ENCODE data around the gene DNAJC12.
"Not testable (repeated sequence)": the region's sequence is repeated elsewhere in the genome, so short reads cannot be mapped to it uniquely, and the experiment has no call there.

The DNAJC12 gene

DNA sequence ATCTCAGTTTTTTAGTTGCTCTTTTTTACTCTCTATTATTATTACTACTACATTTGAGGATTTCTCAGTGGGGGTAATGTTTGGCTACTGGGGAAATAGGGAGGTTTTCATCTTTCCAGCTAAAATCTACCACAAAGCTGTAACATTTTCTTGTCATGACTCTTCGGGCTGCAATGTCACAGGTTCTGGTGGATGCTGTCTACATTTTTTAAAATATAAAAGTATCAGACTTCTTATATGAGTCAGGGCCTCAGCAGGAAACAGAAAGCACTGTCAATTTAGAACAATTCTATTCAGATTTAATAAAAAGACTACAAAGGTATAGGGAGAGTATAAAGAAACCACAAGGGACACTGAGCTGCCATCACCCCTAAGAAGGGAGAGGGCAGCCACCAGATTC lies 61.6 kb downstream of the DNAJC12 start:
- DNase-seq (ENCODE audit: low spot score) = no peak
- Mint-ChIP-seq H3K27me3 (ENCODE audit: low read depth) (no peaks in the 10 kb centered on the region), H3K4me3 (no peak overlapping the region), H3K36me3 (ENCODE audit: low read depth) (peaks cover 3% of the 10 kb centered on the region), H3K9me3 (no peaks in the 10 kb centered on the region), H3K27ac (no peak overlapping the region), H3K4me1 (ENCODE audit: low read depth) (peaks cover 38% of the 10 kb centered on the region)

DNA sequence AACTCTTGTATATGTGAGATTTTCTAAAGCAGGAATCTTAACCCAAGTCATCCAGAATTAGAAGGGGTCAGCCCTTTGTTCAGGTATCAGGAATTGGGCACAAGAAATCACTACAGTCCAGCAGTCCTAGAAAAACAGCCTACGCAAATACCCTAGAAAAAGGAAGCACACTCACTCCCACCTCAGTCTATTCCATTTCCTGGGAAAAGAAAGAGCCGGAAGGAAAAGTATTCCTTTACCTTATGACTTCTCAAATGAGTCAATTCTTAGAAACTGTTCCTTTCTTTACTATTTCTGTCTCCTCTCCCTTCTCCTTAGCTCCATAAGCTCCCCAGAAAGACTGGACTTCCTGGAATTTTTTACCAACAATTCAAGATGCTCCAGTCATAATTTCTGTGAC lies 62.7 kb downstream of the DNAJC12 start:
- DNase-seq (ENCODE audit: low spot score) = no peak
- H3K36me3 Mint-ChIP-seq (ENCODE audit: low read depth) = peaks cover 3% of the 10 kb centered on the region
- no peaks in the 10 kb centered on the region for H3K27me3 Mint-ChIP-seq (ENCODE audit: low read depth)
- H3K4me1 Mint-ChIP-seq (ENCODE audit: low read depth) = peaks cover 39% of the 10 kb centered on the region
- no peak overlapping the region for H3K4me3 Mint-ChIP-seq
- no peak overlapping the region for H3K27ac Mint-ChIP-seq
- no peaks in the 10 kb centered on the region for H3K9me3 Mint-ChIP-seq

DNA sequence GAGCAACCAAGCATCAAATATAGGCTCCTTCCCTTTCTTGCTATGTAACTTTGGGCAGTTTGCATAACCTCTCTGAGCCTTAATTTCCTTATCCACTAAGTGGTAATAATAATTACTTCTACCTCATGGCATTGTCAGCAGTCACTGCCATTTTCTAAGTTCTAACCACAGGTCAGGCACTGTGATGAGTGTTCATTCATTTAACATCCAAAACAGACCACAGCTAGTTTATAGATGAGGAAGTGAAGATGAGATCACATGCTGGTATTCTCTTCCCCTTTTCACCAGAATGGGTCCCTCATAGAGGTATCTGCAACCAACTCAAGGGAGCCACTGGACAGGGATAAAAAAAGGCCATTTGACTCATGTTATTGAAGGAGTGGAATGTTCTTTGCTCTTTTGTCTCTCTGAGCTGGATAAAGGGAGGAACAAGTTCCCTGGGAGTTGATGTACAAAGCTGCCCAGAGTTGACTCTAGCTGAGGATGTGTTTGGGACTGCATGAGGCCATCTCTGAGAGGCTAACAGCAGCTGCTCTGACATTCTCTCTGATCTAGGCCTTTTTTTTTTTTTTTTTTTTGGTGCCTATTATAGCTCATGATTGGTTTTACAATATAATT lies 65.0 kb downstream of the DNAJC12 start:
- Mint-ChIP-seq H3K27ac (peak overlapping the region; percentile 73), H3K36me3 (ENCODE audit: low read depth) (peaks cover 3% of the 10 kb centered on the region), H3K27me3 (ENCODE audit: low read depth) (no peaks in the 10 kb centered on the region), H3K9me3 (no peaks in the 10 kb centered on the region), H3K4me1 (ENCODE audit: low read depth) (peaks cover 35% of the 10 kb centered on the region), H3K4me3 (peak overlapping the region; percentile 16)
- DNase-seq (ENCODE audit: low spot score) = no peak

DNA sequence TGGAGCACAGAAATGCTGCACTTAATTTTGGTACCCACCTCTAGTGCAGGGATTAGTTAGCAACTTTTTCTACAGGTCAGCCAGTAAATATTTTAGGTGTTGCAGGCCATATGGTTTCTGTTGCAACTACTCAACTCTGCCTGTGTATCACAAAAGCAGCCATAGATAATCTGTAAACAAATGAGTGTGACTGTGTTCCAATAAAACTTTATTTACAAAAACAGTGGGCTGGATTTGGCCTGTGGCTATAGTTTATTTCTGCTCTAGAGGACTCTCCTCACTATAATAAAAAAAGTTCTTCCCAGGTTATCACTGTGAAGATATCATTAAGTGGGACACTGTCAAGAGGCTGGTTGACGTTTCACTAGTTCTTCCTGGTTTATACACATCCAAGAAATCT lies 65.8 kb downstream of the DNAJC12 start:
- no peak overlapping the region for H3K4me3 Mint-ChIP-seq
- H3K27ac Mint-ChIP-seq = no peak overlapping the region
- no peaks in the 10 kb centered on the region for H3K27me3 Mint-ChIP-seq (ENCODE audit: low read depth)
- peaks cover 36% of the 10 kb centered on the region for H3K4me1 Mint-ChIP-seq (ENCODE audit: low read depth)
- peaks cover 3% of the 10 kb centered on the region for H3K36me3 Mint-ChIP-seq (ENCODE audit: low read depth)
- H3K9me3 Mint-ChIP-seq = no peaks in the 10 kb centered on the region
- DNase-seq (ENCODE audit: low spot score) = no peak

DNA sequence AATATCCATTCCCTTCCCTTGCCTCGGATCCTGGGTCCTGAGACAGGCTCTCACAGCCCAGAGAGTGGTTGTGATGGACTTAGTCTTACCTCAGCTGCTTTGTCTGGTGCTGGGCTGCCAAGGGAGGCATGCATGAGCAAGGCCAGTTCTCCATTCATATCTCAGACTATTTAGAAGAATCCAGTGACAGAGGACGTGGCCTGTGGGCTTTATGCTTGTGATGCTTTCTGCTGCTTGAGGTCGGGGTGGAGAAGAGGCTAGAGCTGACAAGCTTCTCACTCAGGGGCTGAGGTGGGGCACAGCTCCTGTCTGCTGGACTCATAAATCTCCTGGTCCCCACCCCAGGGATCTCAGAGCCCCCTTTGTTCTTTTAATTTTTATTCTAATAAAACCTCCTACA lies 66.8 kb downstream of the DNAJC12 start:
- Mint-ChIP-seq H3K4me3 (peak overlapping the region; percentile 32), H3K9me3 (no peaks in the 10 kb centered on the region), H3K4me1 (ENCODE audit: low read depth) (peaks cover 35% of the 10 kb centered on the region), H3K27me3 (ENCODE audit: low read depth) (no peaks in the 10 kb centered on the region), H3K36me3 (ENCODE audit: low read depth) (peaks cover 3% of the 10 kb centered on the region), H3K27ac (peak overlapping the region; percentile 82)
- no peak for DNase-seq (ENCODE audit: low spot score)

DNA sequence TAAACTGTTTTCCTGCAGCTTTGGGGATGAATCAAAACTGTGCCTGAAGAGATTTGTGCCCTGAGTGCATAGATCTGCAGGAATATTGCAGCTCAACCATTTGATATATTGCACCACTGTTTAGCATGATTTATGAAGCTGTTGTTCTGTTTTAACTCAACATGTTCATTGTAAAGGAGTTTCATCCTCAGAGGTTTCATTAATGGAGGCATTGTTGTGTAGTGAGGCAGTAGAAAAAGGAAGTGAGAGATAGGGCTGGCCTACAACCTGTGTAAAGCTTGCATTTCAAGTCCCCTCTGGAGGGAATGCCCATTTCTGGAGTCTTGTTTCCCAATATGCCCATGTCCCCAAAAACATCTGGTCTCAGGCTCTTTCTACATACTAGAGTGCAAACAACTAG lies 67.5 kb downstream of the DNAJC12 start:
- no peak overlapping the region for H3K4me3 Mint-ChIP-seq
- H3K27me3 Mint-ChIP-seq (ENCODE audit: low read depth) = no peaks in the 10 kb centered on the region
- H3K27ac Mint-ChIP-seq = no peak overlapping the region
- peaks cover 38% of the 10 kb centered on the region for H3K4me1 Mint-ChIP-seq (ENCODE audit: low read depth)
- no peak for DNase-seq (ENCODE audit: low spot score)
- H3K9me3 Mint-ChIP-seq = no peaks in the 10 kb centered on the region
- H3K36me3 Mint-ChIP-seq (ENCODE audit: low read depth) = peaks cover 3% of the 10 kb centered on the region

DNA sequence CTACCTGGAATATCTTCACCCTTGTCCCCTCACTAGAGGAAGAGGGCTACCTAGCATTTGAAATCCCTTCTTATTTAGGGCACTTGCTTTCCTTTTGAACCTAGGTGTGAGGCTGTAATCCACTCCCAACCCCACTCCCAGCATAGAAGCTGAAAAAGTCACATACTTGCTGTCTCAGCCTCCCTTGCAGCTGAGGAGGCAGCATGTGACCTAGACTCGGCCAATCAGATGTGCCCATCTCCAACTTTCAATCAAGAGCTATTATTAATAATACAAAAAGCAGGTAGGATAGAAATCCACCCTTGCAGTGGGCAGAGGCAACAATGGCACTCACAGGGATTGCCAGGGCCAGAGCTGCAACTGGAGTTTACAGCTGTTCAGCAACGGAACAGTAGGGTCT lies 70.7 kb downstream of the DNAJC12 start:
- no peak for DNase-seq (ENCODE audit: low spot score)
- H3K4me3 Mint-ChIP-seq = no peak overlapping the region
- no peak overlapping the region for H3K27ac Mint-ChIP-seq
- H3K9me3 Mint-ChIP-seq = no peaks in the 10 kb centered on the region
- no peaks in the 10 kb centered on the region for H3K36me3 Mint-ChIP-seq (ENCODE audit: low read depth)
- H3K4me1 Mint-ChIP-seq (ENCODE audit: low read depth) = peaks cover 35% of the 10 kb centered on the region
- peaks cover 5% of the 10 kb centered on the region for H3K27me3 Mint-ChIP-seq (ENCODE audit: low read depth)

DNA sequence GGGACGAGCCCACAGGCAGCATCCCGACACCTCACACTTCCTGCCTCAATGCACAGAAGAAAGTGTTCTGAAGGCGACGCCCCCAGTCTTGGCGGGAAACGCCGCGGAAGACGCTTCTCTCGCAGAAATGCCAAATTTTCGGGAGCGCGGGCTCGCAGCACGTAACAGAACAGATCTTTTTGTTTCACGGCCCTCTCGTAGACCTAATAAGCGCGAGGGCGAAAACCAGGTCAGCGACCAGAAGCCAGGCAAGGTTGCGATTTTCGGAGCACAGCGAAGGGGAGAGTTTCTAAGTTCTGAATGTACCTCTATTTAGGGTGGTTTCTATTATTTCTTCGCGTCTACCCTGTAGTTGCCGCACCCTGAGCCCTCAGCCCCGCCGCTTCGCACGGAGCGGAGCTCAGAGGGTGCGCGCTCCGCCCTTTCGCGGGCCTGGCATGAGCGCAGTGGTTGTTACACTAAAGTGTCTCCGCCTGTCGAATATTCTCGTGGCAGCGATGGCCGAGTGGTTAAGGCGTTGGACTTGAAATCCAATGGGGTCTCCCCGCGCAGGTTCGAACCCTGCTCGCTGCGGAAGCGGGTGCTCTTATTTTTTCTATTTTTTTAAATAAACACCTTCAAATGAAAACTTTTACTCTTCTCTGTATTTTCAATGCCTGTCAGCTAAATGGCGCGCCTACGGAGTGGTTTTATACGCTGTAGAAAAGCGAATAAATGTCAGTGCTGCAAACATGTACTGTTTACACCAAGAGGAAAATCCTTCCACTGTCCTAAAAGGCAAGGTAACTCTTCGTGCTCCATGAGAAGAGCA lies 73.8 kb downstream of the DNAJC12 start:
- Mint-ChIP-seq H3K27me3 (ENCODE audit: low read depth) (peaks cover 10% of the 10 kb centered on the region), H3K4me1 (ENCODE audit: low read depth) (peaks cover 17% of the 10 kb centered on the region), H3K9me3 (no peaks in the 10 kb centered on the region), H3K36me3 (ENCODE audit: low read depth) (no peaks in the 10 kb centered on the region), H3K4me3 (peak overlapping the region; percentile 87), H3K27ac (peak overlapping the region; percentile 99)
- DNase-seq (ENCODE audit: low spot score) = peak; percentile 95

DNA sequence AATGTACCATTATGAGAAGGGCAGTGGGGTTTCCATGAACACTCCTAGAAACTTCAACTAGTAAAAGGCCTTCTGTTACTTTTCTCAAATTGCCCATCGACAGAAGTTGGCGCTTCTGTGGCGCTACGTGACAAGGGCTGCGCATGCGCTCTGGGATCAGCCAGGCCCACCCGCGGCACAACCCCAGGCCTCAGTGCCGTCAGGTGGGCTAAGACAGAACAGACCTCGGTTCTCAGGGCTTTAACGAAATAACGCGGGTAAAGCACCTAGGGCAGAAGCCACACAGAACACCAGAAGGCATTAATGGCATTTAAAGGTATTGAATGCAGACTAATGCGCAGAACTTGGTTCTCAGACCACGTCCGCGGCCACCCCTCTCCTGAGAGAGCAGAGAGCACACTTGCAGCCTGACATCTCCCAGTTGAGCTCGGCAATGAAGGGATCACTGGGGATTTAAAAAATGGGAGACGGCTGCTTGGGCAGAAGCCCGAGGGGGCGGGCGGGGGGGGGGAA lies 74.4 kb downstream of the DNAJC12 start:
- Mint-ChIP-seq H3K4me3 (peak overlapping the region; percentile 87), H3K36me3 (ENCODE audit: low read depth) (no peaks in the 10 kb centered on the region), H3K4me1 (ENCODE audit: low read depth) (peaks cover 17% of the 10 kb centered on the region), H3K9me3 (no peaks in the 10 kb centered on the region), H3K27me3 (ENCODE audit: low read depth) (peaks cover 10% of the 10 kb centered on the region), H3K27ac (peak overlapping the region; percentile 99)
- DNase-seq (ENCODE audit: low spot score) = peak; percentile 71

DNA sequence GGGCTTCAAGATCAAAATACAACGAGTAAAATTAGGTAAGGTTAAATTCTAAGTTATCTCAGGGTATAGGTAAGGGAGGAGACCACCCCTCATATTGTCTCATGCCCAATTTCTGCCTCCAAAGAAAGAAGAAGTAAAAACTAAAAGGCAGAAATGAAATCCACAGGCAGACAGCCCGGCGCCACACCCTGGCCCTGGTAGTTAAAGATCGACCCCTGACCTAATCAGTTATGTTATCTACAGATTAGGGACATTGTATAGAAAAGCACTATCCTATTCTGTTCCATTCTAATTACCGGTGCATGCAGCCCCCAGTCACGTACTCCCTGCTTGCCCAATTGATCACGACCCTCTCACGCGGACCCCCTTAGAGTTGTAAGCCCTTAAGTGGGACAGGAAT lies 75.4 kb downstream of the DNAJC12 start:
- Mint-ChIP-seq H3K4me1 (ENCODE audit: low read depth) (peaks cover 17% of the 10 kb centered on the region), H3K27me3 (ENCODE audit: low read depth) (peaks cover 10% of the 10 kb centered on the region)
- H3K4me3 Mint-ChIP-seq; H3K27ac Mint-ChIP-seq; H3K36me3 Mint-ChIP-seq (ENCODE audit: low read depth); DNase-seq (ENCODE audit: low spot score); H3K9me3 Mint-ChIP-seq: not testable (repeated sequence)

DNA sequence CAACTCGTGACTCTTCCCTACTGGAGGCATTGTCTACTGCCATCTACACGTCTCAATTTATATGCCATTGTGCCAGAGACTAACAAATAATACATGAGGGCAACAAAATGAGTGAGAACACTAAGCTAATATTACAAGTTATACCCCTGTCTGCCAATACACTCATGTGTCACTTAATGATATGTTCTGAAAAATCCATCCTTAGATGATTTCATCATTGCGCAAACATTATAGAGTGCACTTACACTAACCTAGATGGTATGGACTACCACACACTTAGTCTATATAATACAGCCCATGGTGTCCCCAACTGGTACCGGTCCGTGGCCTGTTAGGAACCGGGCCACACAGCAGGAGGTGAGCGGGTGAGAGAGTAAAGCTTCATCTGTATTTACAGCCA lies 77.7 kb downstream of the DNAJC12 start:
- Mint-ChIP-seq H3K9me3 (no peaks in the 10 kb centered on the region), H3K4me1 (ENCODE audit: low read depth) (peaks cover 15% of the 10 kb centered on the region)

More for the DNA sequence above, 77.7 kb downstream of the DNAJC12 start:
- H3K36me3 Mint-ChIP-seq (ENCODE audit: low read depth) = no peaks in the 10 kb centered on the region
- H3K4me3 Mint-ChIP-seq = no peak overlapping the region
- peaks cover 17% of the 10 kb centered on the region for H3K27me3 Mint-ChIP-seq (ENCODE audit: low read depth)
- no peak for DNase-seq (ENCODE audit: low spot score)
- H3K27ac Mint-ChIP-seq = no peak overlapping the region
